ENCODE data around the gene ATP13A1. TPM values are rescaled to one million over a fixed set of nuclear protein-coding genes. Genes with fewer than 3 reads are reported as not detected.
A peak's percentile ranks its signal among the peaks of the same experiment; 100 is the strongest.
"Not testable (repeated sequence)": the region's sequence is repeated elsewhere in the genome, so short reads cannot be mapped to it uniquely, and the experiment has no call there.

Gene ATP13A1
- total RNA-seq, 4 donors from 2014 or later, result 97.3 to 293 (median 129) TPM

- H3K4me3 ChIP-seq (replicated peaks in 1 of 3), result no peak overlapping the region
- no peak for DNase-seq
- 78 to 88% methylated on average over 9 of the region's 9 CpGs for WGBS, 2 donors
- no peaks in the 10 kb centered on the region for H3K36me3 ChIP-seq
- peaks cover 34 to 52% of the 10 kb centered on the region in 2 donors for H3K4me1 ChIP-seq
- intact Hi-C loops (cut with DNase I), result no loop called here
- TF ChIP-seq CTCF (IDR thresholded peaks at IDR 0.05) (no peak), POLR2A (IDR thresholded peaks at IDR 0.05) (no peak)
- H3K27me3 ChIP-seq, result no peaks in the 10 kb centered on the region
- H3K27ac ChIP-seq, result peak overlapping the region; percentile 63 to 90 (median 67)
- no peaks in the 10 kb centered on the region for H3K9me3 ChIP-seq
Measured at GRCh38 chr19:19602136-19602712, 61.3 kb downstream of the ATP13A1 start.

- Histone ChIP-seq H3K36me3 (no peaks in the 10 kb centered on the region), H3K4me3 (replicated peaks in 1 of 3) (no peak overlapping the region), H3K4me1 (peaks cover 22 to 51% of the 10 kb centered on the region in 2 donors), H3K9me3 (no peaks in the 10 kb centered on the region), H3K27me3 (no peaks in the 10 kb centered on the region), H3K27ac (peak overlapping the region; percentile 63 to 90 (median 67))
- WGBS, 2 donors, result 58 to 59% methylated on average over 1 of the region's 1 CpG
- peak in 1 of 2 donors; percentile 33 for DNase-seq
- intact Hi-C loops (cut with DNase I), result no loop called here
- no peak for TF ChIP-seq CTCF (IDR thresholded peaks at IDR 0.05)
- no peak for TF ChIP-seq POLR2A (IDR thresholded peaks at IDR 0.05)
Measured at GRCh38 chr19:19600793-19601330, 62.6 kb downstream of the ATP13A1 start.

GRCh38 chr19:19598728-19599451 lies 64.6 kb downstream of the ATP13A1 start:
- H3K4me1 ChIP-seq, result peaks cover 35 to 66% of the 10 kb centered on the region in 2 donors
- H3K9me3 ChIP-seq; H3K4me3 ChIP-seq (replicated peaks in 1 of 3); H3K27me3 ChIP-seq; DNase-seq; H3K36me3 ChIP-seq; intact Hi-C loops (cut with DNase I): not testable (repeated sequence)
- H3K27ac ChIP-seq, result peak overlapping the region; percentile 80 to 90 (median 87)
- WGBS, 2 donors, result 89 to 90% methylated on average over 20 of the region's 20 CpGs

- no peaks in the 10 kb centered on the region for H3K27me3 ChIP-seq
- WGBS, 2 donors, result 68 to 76% methylated on average over 8 of the region's 8 CpGs
- intact Hi-C loops (cut with DNase I), result no loop called here
- peaks cover 31 to 64% of the 10 kb centered on the region in 2 donors for H3K4me1 ChIP-seq
- H3K4me3 ChIP-seq (replicated peaks in 1 of 3), result no peak overlapping the region
- TF ChIP-seq POLR2A (IDR thresholded peaks at IDR 0.05) (no peak), CTCF (IDR thresholded peaks at IDR 0.05) (no peak)
- peak overlapping the region; percentile 62 to 87 (median 80) for H3K27ac ChIP-seq
- no peak for DNase-seq
- H3K36me3 ChIP-seq, result no peaks in the 10 kb centered on the region
- H3K9me3 ChIP-seq, result no peaks in the 10 kb centered on the region
Measured at GRCh38 chr19:19597809-19598306, 65.6 kb downstream of the ATP13A1 start.

Small RNA genes lying within 50 kb of the gene (small RNA-seq; reads per million reads assigned to genes)
- gene AC011458.2, result not detected

Other genes starting within 250 kb of the ATP13A1 start
- gene TSSK6, start 148.1 kb downstream of the ATP13A1 start, total RNA-seq, result 1 to 10 TPM; 1.8 to 7.7 (median 3.8) TPM
- gene NDUFA13, start 147.5 kb downstream of the ATP13A1 start, total RNA-seq, result 100 to 1,000 TPM in 1 of 4 donors, 10 to 100 TPM in 3; 32.8 to 265 (median 63.6) TPM
- 1 to 10 TPM in 3 of 4 donors, not detected in 1; 1.9 to 7.2 (median 2.6) TPM for gene YJEFN3, start 134.8 kb downstream of the ATP13A1 start, total RNA-seq
- 1 to 10 TPM in 3 of 4 donors, under 1 TPM in 1; 0.63 to 4.2 (median 2.4) TPM for gene CILP2, start 125.4 kb downstream of the ATP13A1 start, total RNA-seq
- gene PBX4, start 45.0 kb downstream of the ATP13A1 start, total RNA-seq, result 10 to 100 TPM; 22.5 to 62.4 (median 38.4) TPM
- 10 to 100 TPM; 10.2 to 35.2 (median 22.9) TPM for gene LPAR2, start 35.5 kb downstream of the ATP13A1 start, total RNA-seq
- gene GMIP, start 20.0 kb downstream of the ATP13A1 start, total RNA-seq, result 10 to 100 TPM; 12.9 to 23.5 (median 17.3) TPM
- gene ZNF101, start 5.2 kb upstream of the ATP13A1 start, total RNA-seq, result 10 to 100 TPM in 2 of 4 donors, 1 to 10 TPM in 2; 6.9 to 13.4 (median 11.3) TPM
- 10 to 100 TPM; 13.8 to 21.1 (median 17.7) TPM for gene ZNF14, start 69.4 kb upstream of the ATP13A1 start, total RNA-seq
- 100 to 1,000 TPM in 1 of 4 donors, 10 to 100 TPM in 3; 57.9 to 112 (median 76.5) TPM for gene ZNF506, start 158.1 kb upstream of the ATP13A1 start, total RNA-seq
- 10 to 100 TPM; 25.7 to 31.6 (median 27.2) TPM for gene ZNF253, start 202.2 kb upstream of the ATP13A1 start, total RNA-seq
- gene ZNF93, start 237.3 kb upstream of the ATP13A1 start, total RNA-seq, result 10 to 100 TPM; 12.2 to 29.0 (median 23.2) TPM